GM19395 (cell line): ENCODE results near the gene QARS1.

ENCODE experiments used
- ATAC-seq: cut with Tn5 transposase; IDR thresholded peaks from one replicate; pipeline ENCODE4 v1.9.1; 2021; ENCODE audit warnings: mild to moderate bottlenecking, moderate library complexity; ENCODE audit not compliant: unreplicated experiment

QARS1 gene

GRCh38 chr3:49120438-49121131 lies 16.0 kb upstream of the QARS1 start, which contains the start of gene USP19:
TSS of gene USP19 (minus strand) at chr3:49120823. CDS start at chr3:49119145, 1,678 bp downstream.
- ATAC-seq = peak; percentile 86

- ATAC-seq = no peak
Observed at GRCh38 chr3:49120096-49120437, 15.5 kb upstream of the QARS1 start.

- no peak for ATAC-seq
Observed at GRCh38 chr3:49119439-49119838, 14.9 kb upstream of the QARS1 start.

GRCh38 chr3:49119036-49119435 lies 14.5 kb upstream of the QARS1 start:
- ATAC-seq = no peak

- no peak for ATAC-seq
Observed at GRCh38 chr3:49112262-49112661, 7.7 kb upstream of the QARS1 start.

GRCh38 chr3:49111347-49111746 lies 6.8 kb upstream of the QARS1 start:
- ATAC-seq = no peak

- ATAC-seq = no peak
Observed at GRCh38 chr3:49110780-49111179, 6.2 kb upstream of the QARS1 start.

GRCh38 chr3:49108346-49108745 lies 3.8 kb upstream of the QARS1 start:
- ATAC-seq = no peak

- ATAC-seq = no peak
Observed at GRCh38 chr3:49104052-49104426, 518 bp downstream of the QARS1 start.

- no peak for ATAC-seq
Observed at GRCh38 chr3:49100046-49100615, 4.4 kb downstream of the QARS1 start.

- ATAC-seq = no peak
Observed at GRCh38 chr3:49098910-49099630, 5.5 kb downstream of the QARS1 start.

- no peak for ATAC-seq
Observed at GRCh38 chr3:49098429-49098828, 6.1 kb downstream of the QARS1 start.

GRCh38 chr3:49093853-49094767 lies 10.4 kb downstream of the QARS1 start, which contains the start of gene QRICH1:
TSS of gene QRICH1 (minus strand) at chr3:49094071. CDS start at chr3:49077017, 17,054 bp downstream.
- ATAC-seq = peak; percentile 82

GRCh38 chr3:49092938-49093852 lies 11.4 kb downstream of the QARS1 start:
- peak; percentile 33 for ATAC-seq

- ATAC-seq = no peak
Observed at GRCh38 chr3:49081429-49081828, 23.1 kb downstream of the QARS1 start.

GRCh38 chr3:49079270-49079669 lies 25.3 kb downstream of the QARS1 start:
- ATAC-seq = no peak

- ATAC-seq = no peak
Observed at GRCh38 chr3:49076646-49077045, 27.9 kb downstream of the QARS1 start.

- no peak for ATAC-seq
Observed at GRCh38 chr3:49076116-49076515, 28.4 kb downstream of the QARS1 start.

GRCh38 chr3:49058011-49058410 lies 46.5 kb downstream of the QARS1 start:
- no peak for ATAC-seq

- no peak for ATAC-seq
Observed at GRCh38 chr3:49057268-49057667, 47.3 kb downstream of the QARS1 start.
